ENCODE measurements around the gene POMGNT1. TPM values are rescaled to one million over a fixed set of nuclear protein-coding genes. Genes with fewer than 3 reads are reported as not detected.

POMGNT1 gene
- total and polyA plus RNA-seq, 2 of the 13 experiments (the other 11 are each of a cell fraction or from before 2014, with no cell fraction given) = 33.9 to 46.8 TPM

- FAIRE-seq (no peak), ATAC-seq (no peak), DNase-seq (ENCODE audit: low spot score) (no peak)
- H3K4me3 ChIP-seq (replicated peaks in 1 of 3; ENCODE audit: insufficient read depth in 1 of 3, low read depth in 2 of 3, low read length in 3 of 3) = no peak overlapping the region
- ChIA-PET CTCF (ENCODE audit: low intra/inter-chr PET ratio, low total read pairs) (no interaction called here), POLR2A (no interaction called here)
- H4K20me1 ChIP-seq (ENCODE audit: insufficient read depth, low read length) = no peaks in the 10 kb centered on the region
- no peaks in the 10 kb centered on the region for H3K36me3 ChIP-seq (replicated peaks in 1 of 2; ENCODE audit: control insufficient read depth in 1 of 2, insufficient read depth in 2 of 2, low read length in 2 of 2)
- in situ Hi-C loops (cut with HindIII; ENCODE audit: extremely low pct_ligation_motif_present, low pct_unique_long_range_greater_than_20kb) = no loop called here
- peaks cover 8% of the 10 kb centered on the region; the same call in 1 of the 2 replicates for H3K4me1 ChIP-seq (ENCODE audit: insufficient read depth, low read length)
- H3K9ac ChIP-seq (ENCODE audit: insufficient read depth, low read depth, low read length) = no peak overlapping the region
- no peaks in the 10 kb centered on the region for H3K79me2 ChIP-seq (ENCODE audit: insufficient read depth, low read length)
- 0 out of 5 replicates have a peak, but pooled peaks cover 0 to 6% of the 10 kb centered on the region in 2 experiments for H3K27me3 ChIP-seq (ENCODE audit: control insufficient read depth in 1 of 2, insufficient read depth in 2 of 2, low read length in 2 of 2)
- H3K4me2 ChIP-seq (ENCODE audit: low read depth, low read length) = no peak overlapping the region
- no peak overlapping the region for H2AFZ ChIP-seq (ENCODE audit: low read length)
- TF ChIP-seq ZHX2 (IDR thresholded peaks at IDR 0.05; ENCODE audit: low read depth) = no peak
- no peak for TF ChIP-seq ZHX2 (CRISPR knock-in tag; IDR thresholded peaks at IDR 0.05; ENCODE audit: borderline replicate concordance)
- TF ChIP-seq HNRNPK (IDR thresholded peaks at IDR 0.05; ENCODE audit: low read depth, low read length, poor library complexity, severe bottlenecking) = peak; percentile 66
- no peaks in the 10 kb centered on the region for H3K9me3 ChIP-seq (ENCODE audit: low read length)
- 55% methylated on average over 3 of the region's 3 CpGs for WGBS (ENCODE audit: low lambda C conversion rate)
- intact Hi-C loops (cut with micrococcal nuclease; ENCODE audit: unreplicated experiment) = no loop called here
- H3K27ac ChIP-seq (ENCODE audit: extremely low read length, insufficient read depth, low read length) = no peak overlapping the region
- BruUV-seq (replicated peaks) = no TSS peak
Observed at GRCh38 chr1:46205141-46205540, 6.9 kb upstream of the POMGNT1 start.

Measured in HepG2 (cell line).